Measurements from ENCODE around the gene SCP2.

DNA sequence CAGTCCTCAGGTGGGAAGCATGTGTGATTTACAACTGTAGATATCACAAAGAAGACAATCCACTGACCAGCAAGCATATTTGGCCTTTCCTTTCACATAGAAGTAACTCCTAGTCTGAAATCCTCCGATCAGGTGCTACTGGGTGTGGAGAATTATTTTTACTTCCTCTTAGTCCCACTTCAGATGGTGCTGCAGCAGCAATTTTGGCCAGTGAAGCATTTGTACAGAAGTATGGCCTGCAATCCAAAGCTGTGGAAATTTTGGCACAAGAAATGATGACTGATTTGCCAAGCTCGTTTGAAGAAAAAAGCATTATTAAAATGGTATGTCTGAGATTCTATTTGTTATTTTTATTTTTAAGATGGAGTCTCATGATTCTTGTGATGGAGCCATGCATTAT, 51.0 kb downstream of the SCP2 start:
- TF ChIP-seq, protein P1, sequence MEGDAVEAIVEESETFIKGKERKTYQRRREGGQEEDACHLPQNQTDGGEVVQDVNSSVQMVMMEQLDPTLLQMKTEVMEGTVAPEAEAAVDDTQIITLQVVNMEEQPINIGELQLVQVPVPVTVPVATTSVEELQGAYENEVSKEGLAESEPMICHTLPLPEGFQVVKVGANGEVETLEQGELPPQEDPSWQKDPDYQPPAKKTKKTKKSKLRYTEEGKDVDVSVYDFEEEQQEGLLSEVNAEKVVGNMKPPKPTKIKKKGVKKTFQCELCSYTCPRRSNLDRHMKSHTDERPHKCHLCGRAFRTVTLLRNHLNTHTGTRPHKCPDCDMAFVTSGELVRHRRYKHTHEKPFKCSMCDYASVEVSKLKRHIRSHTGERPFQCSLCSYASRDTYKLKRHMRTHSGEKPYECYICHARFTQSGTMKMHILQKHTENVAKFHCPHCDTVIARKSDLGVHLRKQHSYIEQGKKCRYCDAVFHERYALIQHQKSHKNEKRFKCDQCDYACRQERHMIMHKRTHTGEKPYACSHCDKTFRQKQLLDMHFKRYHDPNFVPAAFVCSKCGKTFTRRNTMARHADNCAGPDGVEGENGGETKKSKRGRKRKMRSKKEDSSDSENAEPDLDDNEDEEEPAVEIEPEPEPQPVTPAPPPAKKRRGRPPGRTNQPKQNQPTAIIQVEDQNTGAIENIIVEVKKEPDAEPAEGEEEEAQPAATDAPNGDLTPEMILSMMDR (IDR thresholded peaks at IDR 0.05): no peak
- TF ChIP-seq POLR2A (IDR thresholded peaks at IDR 0.05): no peak

Data from esophagus squamous epithelium (tissue), 4 donors.